ENCODE results near the gene STXBP3.

The STXBP3 gene

GRCh38 chr1:108848806-108849205 is 102.3 kb downstream of the STXBP3 start:
- TF ChIP-seq CTCF (IDR thresholded peaks at IDR 0.05) (no peak), ZFX (IDR thresholded peaks at IDR 0.05; ENCODE audit: borderline replicate concordance) (no peak)
- H3K27ac ChIP-seq: no peak overlapping the region

- H3K27ac ChIP-seq: no peak overlapping the region
- TF ChIP-seq CTCF (IDR thresholded peaks at IDR 0.05) (no peak), ZFX (IDR thresholded peaks at IDR 0.05; ENCODE audit: borderline replicate concordance) (no peak)
Measured at GRCh38 chr1:108850929-108851328, 104.5 kb downstream of the STXBP3 start.

GRCh38 chr1:108851567-108851966 is 105.1 kb downstream of the STXBP3 start:
- TF ChIP-seq CTCF (IDR thresholded peaks at IDR 0.05) (no peak), ZFX (IDR thresholded peaks at IDR 0.05; ENCODE audit: borderline replicate concordance) (no peak)

GRCh38 chr1:108852221-108852975 is 105.9 kb downstream of the STXBP3 start:
- no peak overlapping the region for H3K27ac ChIP-seq
- TF ChIP-seq CTCF (IDR thresholded peaks at IDR 0.05) (no peak), ZFX (IDR thresholded peaks at IDR 0.05; ENCODE audit: borderline replicate concordance) (no peak)

More at GRCh38 chr1:108851567-108851966, 105.1 kb downstream of the STXBP3 start:
- no peak overlapping the region for H3K27ac ChIP-seq

GRCh38 chr1:108854221-108855019 is 107.9 kb downstream of the STXBP3 start:
- H3K27ac ChIP-seq: no peak overlapping the region
- TF ChIP-seq ZFX (IDR thresholded peaks at IDR 0.05; ENCODE audit: borderline replicate concordance): no peak
- TF ChIP-seq CTCF (IDR thresholded peaks at IDR 0.05): no peak

GRCh38 chr1:108856994-108857393 is 110.5 kb downstream of the STXBP3 start, which contains the start of gene AKNAD1:
TSS of gene AKNAD1 (minus strand) at chr1:108857094. CDS start at chr1:108852664, 4,430 bp downstream.
- no peak for TF ChIP-seq CTCF (IDR thresholded peaks at IDR 0.05)
- no peak for TF ChIP-seq ZFX (IDR thresholded peaks at IDR 0.05; ENCODE audit: borderline replicate concordance)
- H3K27ac ChIP-seq: no peak within 1 kb of the TSS
